Measurements from ENCODE around the gene POLR3H.

Gene POLR3H

GRCh38 chr22:41481925-41482318, 62.3 kb downstream of the POLR3H start:
- H3K9me3 ChIP-seq (ENCODE audit: control insufficient read depth, insufficient read depth, low read length), result no peaks in the 10 kb centered on the region
- H3K9ac ChIP-seq (ENCODE audit: low read depth, low read length), result no peak overlapping the region
- H3K36me3 ChIP-seq (ENCODE audit: insufficient read depth, low read length), result peaks cover 3% of the 10 kb centered on the region; the same call in 1 of the 2 replicates
- peaks cover 20% of the 10 kb centered on the region for H3K4me1 ChIP-seq (ENCODE audit: insufficient read depth, low read length)

DNA sequence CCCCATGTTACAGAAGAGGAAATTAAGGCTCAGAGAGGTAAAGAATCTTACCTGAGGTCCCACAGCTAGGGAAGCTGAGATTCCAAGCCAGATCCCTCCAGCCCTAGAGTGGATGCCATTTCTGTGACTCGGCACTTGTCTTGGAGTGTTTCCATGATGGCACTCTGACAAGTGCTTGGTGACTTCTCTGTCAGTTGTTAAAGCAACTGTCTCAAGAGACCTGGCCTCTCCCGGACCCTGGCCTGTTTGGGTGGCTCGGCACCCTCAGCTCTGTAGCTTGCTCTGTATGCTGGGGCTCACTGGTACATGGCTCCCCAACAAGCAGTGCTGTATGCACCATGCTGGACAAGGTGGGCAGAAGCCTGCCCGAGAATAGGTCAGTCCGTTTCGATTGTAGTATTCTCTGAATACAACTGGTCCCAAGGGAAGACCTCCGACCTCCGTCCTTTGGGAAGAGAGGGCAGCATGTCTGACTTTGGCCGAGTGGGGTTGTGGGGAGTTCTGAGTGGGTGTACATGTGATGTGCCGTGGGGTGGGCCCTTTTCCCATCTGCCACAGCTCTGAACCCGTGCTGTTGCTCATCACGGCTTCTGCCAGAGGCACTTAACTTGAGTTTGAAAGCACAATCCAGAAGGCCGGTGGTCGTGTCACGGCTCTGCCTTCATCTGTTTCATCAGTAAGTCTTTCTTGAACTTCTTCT, 63.0 kb downstream of the POLR3H start:
- Histone ChIP-seq H3K36me3 (ENCODE audit: insufficient read depth, low read length) (peaks cover 3% of the 10 kb centered on the region; the same call in 1 of the 2 replicates), H3K9me3 (ENCODE audit: control insufficient read depth, insufficient read depth, low read length) (no peaks in the 10 kb centered on the region), H3K4me1 (ENCODE audit: insufficient read depth, low read length) (peaks cover 20% of the 10 kb centered on the region), H3K9ac (ENCODE audit: low read depth, low read length) (no peak overlapping the region)

GRCh38 chr22:41480397-41480735, 63.9 kb downstream of the POLR3H start:
- Histone ChIP-seq H3K36me3 (ENCODE audit: insufficient read depth, low read length) (peaks cover 3% of the 10 kb centered on the region; the same call in 1 of the 2 replicates), H3K9me3 (ENCODE audit: control insufficient read depth, insufficient read depth, low read length) (no peaks in the 10 kb centered on the region), H3K9ac (ENCODE audit: low read depth, low read length) (no peak overlapping the region), H3K4me1 (ENCODE audit: insufficient read depth, low read length) (peaks cover 20% of the 10 kb centered on the region)

DNA sequence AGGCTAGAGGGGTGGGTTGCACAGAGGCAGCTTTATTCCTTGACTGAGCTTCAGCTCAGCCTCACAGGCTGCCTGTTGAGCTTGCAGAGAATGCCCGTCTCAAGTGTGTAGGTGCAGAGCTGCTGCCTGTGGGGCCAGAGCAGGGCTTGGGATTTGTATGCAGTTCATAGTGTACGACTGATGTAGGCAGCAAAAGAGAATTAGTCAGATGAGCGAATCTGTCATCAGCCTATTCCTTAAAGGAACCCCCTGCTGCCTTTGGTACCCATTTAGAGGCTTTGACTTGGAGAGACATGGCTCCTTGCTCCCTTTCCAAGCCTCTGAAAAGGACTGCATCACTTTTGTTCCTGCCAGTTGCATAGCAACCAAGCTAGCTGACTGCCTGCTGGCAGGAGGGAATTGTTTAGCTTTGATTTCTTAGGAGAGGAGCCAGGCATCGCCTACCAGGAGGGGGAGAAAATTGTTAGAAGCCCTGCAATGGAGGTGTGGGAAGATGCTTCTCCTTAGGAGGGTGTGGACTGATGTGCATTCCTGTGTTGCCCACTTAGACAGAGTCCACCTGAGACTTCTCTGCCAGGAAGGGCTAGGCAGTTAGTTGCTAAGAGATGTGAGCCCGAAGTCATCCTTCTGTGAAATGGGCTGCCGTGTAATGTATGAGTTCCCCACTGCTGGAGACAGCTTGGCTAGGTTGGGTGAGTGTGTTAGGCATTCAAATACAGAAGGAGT, 64.4 kb downstream of the POLR3H start:
- Histone ChIP-seq H3K36me3 (ENCODE audit: insufficient read depth, low read length) (peaks cover 3% of the 10 kb centered on the region; the same call in 1 of the 2 replicates), H3K4me1 (ENCODE audit: insufficient read depth, low read length) (peaks cover 20% of the 10 kb centered on the region), H3K9ac (ENCODE audit: low read depth, low read length) (no peak overlapping the region), H3K9me3 (ENCODE audit: control insufficient read depth, insufficient read depth, low read length) (no peaks in the 10 kb centered on the region)

DNA sequence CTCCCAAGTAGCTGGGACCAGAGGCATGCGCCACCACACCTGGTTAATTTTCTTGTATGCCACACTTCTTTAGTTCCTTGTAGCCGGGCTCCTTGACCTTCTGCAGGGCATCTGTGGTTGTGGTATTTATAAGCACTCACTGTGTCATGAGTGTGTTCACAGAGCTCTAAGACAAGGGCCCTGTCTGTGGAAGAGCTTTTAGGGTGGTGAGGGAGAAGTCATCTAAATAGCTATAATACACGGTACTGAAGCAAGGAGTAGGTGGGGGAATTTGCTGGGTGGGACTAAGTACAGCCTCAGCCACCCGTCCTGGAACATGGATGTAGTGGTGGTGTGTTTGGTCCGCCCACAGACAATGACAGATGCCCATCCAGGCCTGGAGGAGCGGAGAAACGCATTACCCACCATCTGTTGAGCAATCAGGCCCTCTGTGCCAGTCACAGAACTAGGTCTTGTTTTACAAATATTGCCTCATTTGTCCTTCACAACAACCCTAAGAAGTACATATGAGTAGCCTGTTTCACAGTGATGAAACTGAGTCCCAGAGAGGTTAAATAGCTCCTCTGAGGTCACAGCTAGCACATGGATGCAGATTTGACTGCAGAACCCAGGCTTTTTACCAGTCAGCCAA, 65.3 kb downstream of the POLR3H start:
- Histone ChIP-seq H3K36me3 (ENCODE audit: insufficient read depth, low read length) (peaks cover 3% of the 10 kb centered on the region; the same call in 1 of the 2 replicates), H3K4me1 (ENCODE audit: insufficient read depth, low read length) (peaks cover 20% of the 10 kb centered on the region), H3K9ac (ENCODE audit: low read depth, low read length) (no peak overlapping the region), H3K9me3 (ENCODE audit: control insufficient read depth, insufficient read depth, low read length) (no peaks in the 10 kb centered on the region)

DNA sequence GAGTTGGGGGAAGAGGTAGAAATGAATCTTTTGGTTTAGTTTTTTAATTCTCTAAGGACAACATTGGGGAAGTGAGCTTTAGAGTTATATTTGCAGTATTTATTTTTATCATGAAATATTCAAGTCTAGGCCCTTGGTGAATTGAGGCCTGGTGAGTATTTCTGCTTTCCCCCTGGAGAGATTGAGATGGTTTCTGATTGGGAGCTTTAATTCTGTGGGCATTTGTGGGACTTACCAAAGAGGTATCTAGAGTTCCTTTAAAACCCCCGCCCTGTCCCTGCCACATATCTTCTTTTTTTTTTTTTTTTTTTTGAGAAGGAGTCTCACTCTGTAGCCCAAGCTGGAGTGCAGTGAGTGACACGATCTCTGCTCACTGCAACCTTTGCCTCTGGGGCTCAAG, 65.8 kb downstream of the POLR3H start:
- Histone ChIP-seq H3K9me3 (ENCODE audit: control insufficient read depth, insufficient read depth, low read length) (no peaks in the 10 kb centered on the region), H3K36me3 (ENCODE audit: insufficient read depth, low read length) (no peaks in the 10 kb centered on the region), H3K9ac (ENCODE audit: low read depth, low read length) (no peak overlapping the region), H3K4me1 (ENCODE audit: insufficient read depth, low read length) (peaks cover 20% of the 10 kb centered on the region)

All from ES-I3 (cell line).